ENCODE measurements around the gene NUMBL.

DNA sequence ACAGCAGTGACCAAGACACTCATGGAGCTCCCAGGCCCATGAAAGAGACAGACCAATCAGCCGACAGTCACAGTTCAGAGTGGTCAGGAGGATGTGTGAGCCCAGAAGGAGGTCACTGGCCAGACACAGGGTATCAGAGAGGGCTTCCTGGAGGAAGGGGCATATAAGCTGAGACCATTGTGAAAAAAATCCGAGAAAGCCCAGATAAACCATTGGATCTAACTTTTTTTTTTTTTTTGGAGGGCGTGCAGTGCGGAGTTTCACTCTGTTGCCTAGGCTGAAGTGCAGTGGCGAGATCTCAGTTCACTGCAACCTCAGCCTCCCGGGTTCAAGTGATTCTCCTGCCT lies 30.7 kb upstream of the NUMBL start:
- TF ChIP-seq, protein P1, sequence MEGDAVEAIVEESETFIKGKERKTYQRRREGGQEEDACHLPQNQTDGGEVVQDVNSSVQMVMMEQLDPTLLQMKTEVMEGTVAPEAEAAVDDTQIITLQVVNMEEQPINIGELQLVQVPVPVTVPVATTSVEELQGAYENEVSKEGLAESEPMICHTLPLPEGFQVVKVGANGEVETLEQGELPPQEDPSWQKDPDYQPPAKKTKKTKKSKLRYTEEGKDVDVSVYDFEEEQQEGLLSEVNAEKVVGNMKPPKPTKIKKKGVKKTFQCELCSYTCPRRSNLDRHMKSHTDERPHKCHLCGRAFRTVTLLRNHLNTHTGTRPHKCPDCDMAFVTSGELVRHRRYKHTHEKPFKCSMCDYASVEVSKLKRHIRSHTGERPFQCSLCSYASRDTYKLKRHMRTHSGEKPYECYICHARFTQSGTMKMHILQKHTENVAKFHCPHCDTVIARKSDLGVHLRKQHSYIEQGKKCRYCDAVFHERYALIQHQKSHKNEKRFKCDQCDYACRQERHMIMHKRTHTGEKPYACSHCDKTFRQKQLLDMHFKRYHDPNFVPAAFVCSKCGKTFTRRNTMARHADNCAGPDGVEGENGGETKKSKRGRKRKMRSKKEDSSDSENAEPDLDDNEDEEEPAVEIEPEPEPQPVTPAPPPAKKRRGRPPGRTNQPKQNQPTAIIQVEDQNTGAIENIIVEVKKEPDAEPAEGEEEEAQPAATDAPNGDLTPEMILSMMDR (IDR thresholded peaks at IDR 0.05): no peak
- TF ChIP-seq ZFX (IDR thresholded peaks at IDR 0.05; ENCODE audit: borderline replicate concordance): no peak
